GM21529 (cell line): Measurements from ENCODE around the gene DOK1.

Experiments used
- ATAC-seq: cut with Tn5 transposase; IDR thresholded peaks from one replicate; pipeline ENCODE4 v1.9.1; 2021; ENCODE audit not compliant: unreplicated experiment

DOK1 gene

GRCh38 chr2:74597410-74597809, 42.9 kb downstream of the DOK1 start:
- no peak for ATAC-seq

DNA sequence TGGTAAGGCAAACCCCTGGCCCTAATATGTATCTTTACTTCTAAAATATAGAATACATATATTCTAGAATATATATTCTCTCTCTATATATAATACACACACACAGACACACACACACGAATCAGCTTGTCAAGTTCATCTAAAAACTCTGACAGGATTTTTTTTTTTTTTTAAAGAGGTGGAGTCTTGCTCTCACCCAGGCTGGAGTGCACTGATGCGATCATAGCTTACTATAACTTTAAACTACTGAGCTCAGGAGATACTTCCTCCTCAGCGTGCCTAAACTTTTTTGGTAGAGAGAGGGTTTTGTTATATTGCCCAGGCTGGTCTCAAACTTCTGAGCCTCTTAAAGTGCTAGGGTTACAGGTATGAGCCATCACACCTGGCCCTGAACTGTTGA, 45.2 kb downstream of the DOK1 start:
- ATAC-seq = no peak

DNA sequence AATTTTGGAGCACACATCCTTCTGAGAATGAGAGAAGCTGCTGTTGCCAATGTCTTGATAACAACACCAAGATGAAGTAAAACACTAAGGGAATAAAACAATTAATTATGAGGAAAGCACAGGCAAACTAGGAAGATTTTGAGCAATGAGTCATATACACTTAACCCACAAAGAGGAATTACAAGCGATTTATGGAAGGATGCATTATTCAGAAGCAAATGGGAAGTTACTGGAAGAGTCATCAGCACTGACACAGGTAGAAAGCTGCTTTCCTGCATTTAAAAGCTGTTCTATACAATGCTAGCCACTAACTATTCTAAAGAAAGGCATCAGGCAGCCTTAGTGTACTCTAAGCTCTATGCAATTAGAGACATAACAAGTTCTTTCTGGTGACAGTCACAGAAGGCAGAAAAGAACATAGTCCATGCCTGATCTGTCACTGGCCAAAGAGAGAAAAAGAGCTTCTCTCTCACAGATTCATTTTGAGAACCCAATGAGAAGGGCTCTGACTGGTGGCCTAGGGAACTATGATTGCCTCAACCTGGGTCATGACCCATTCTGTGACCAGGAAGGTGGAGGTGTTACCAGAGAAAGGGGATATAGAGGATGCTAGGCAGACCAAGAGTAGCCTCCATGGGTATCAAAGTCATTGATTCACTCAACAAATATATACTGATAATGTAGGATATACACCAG, 48.2 kb downstream of the DOK1 start:
- no peak for ATAC-seq

DNA sequence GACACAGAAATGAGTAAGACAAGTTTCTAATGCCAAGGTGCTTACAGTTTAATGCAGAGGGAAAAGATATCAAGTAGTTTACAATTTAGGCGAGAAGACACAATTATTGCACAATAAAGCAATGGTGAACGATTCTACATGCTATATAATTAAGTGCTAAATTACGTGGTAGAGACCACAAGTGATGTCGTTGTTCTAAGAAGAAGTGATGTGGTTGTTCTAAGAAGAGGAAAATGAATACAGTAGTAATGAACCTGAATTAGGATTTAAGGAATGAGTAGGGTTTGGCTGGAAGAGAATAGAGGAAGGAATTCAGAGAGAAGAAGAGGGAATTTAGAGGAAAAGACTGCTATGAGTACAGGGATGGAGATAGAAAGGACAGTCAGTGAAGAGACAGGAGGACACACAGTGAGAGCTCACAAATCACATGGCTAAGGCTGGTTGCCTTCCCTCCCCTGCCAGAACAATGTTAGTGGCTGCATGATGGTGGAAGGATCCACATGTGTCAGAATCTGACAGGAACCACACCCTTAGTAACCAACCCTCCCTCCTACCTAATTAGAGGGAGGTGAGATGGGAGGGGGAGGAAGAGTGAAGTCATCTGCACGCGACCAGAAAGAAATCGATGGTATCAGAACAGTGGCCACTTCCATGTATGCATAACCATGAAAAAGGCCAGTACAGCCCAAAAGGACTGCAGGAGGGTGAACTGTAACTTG, 48.9 kb downstream of the DOK1 start:
- no peak for ATAC-seq

DNA sequence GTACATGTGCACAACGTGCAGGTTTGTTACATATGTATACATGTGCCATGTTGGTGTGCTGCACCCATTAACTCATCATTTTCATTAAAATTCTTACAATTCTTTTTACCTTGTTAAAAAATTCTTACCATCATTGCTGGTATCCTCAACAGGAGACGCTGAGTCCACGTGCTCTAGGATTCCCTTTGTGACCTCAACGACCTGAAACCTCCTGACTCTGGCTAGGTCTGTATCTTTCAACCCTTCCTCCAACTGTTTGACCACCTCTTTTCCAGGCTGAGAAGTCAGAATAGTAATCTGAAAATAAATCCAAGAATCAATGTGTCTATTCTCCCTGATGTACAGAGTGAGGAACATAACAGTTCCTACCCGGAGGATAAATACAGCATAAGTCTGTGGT, 52.4 kb downstream of the DOK1 start:
- no peak for ATAC-seq
